ENCODE results near the gene CDC34. TPM values are rescaled to one million over a fixed set of nuclear protein-coding genes. Genes with fewer than 3 reads are reported as not detected.
A peak's percentile ranks its signal among the peaks of the same experiment; 100 is the strongest.

CDC34 gene
- total and polyA plus RNA-seq, 9 of the 15 experiments (the other 6 are each of a cell fraction or from before 2014, with no cell fraction given), result 0.80 to 203 (median 65.5) TPM

- no peak for TF ChIP-seq RREB1 (CRISPR knock-in tag; IDR thresholded peaks at IDR 0.05)
- no peak for TF ChIP-seq MITF (IDR thresholded peaks at IDR 0.05)
- TF ChIP-seq ZNF695 (CRISPR knock-in tag; IDR thresholded peaks at IDR 0.05), result no peak
- peak; percentile 53 for TF ChIP-seq U2AF1 (optimal IDR thresholded peaks at IDR 0.05; ENCODE audit: low read depth, low read length)
- TF ChIP-seq ETS2 (tag; IDR thresholded peaks at IDR 0.05; ENCODE audit: borderline replicate concordance, poor library complexity, severe bottlenecking), result no peak
- peak; percentile 62; the same call in 1 of the 2 replicates for TF ChIP-seq ZBTB1 (CRISPR knock-in tag; IDR thresholded peaks at IDR 0.05; ENCODE audit: borderline replicate concordance, low read depth)
- TF ChIP-seq NBN (IDR thresholded peaks at IDR 0.05; ENCODE audit: low read depth), result no peak
- no peak for TF ChIP-seq KLF6 (CRISPR knock-in tag; IDR thresholded peaks at IDR 0.05; ENCODE audit: borderline replicate concordance)
- no peak for TF ChIP-seq ZNF592 (IDR thresholded peaks at IDR 0.05)
- peak; percentile 96 for TF ChIP-seq MIER1 (IDR thresholded peaks at IDR 0.05; ENCODE audit: low read depth)
- no peak for TF ChIP-seq SNRNP70 (optimal IDR thresholded peaks at IDR 0.05; ENCODE audit: low read depth, low read length)
- no peak for TF ChIP-seq CAMTA2 (CRISPR knock-in tag; conservative IDR thresholded peaks at IDR 0.05)
- TF ChIP-seq GTF2B (IDR thresholded peaks at IDR 0.05; ENCODE audit: extremely low read depth, insufficient read length), result no peak
- no peak for TF ChIP-seq ZNF347 (CRISPR knock-in tag; IDR thresholded peaks at IDR 0.05; ENCODE audit: low read depth)
- no peak for TF ChIP-seq ZNF79 (CRISPR knock-in tag; IDR thresholded peaks at IDR 0.05; ENCODE audit: low read depth)
Observed at GRCh38 chr19:591099-591958, 59.8 kb downstream of the CDC34 start (continued).

Measured in K562 (cell line).